NCI-H128 (cell line): ENCODE results near the gene VIL1.

ENCODE experiments used
- DNase-seq: peaks from one replicate; lab custom pipeline; 2025; ENCODE audit not compliant: unreplicated experiment; lab: John Stamatoyannopoulos, UW

The VIL1 gene

GRCh38 chr2:218435003-218435982 is 16.4 kb downstream of the VIL1 start:
- DNase-seq = no peak

GRCh38 chr2:218436992-218437391 is 18.1 kb downstream of the VIL1 start:
- no peak for DNase-seq

- DNase-seq = no peak
Measured at GRCh38 chr2:218437969-218438368, 19.0 kb downstream of the VIL1 start.

GRCh38 chr2:218438596-218438995 is 19.7 kb downstream of the VIL1 start:
- no peak for DNase-seq

GRCh38 chr2:218444692-218445357 is 25.9 kb downstream of the VIL1 start:
- no peak for DNase-seq

GRCh38 chr2:218445602-218446001 is 26.7 kb downstream of the VIL1 start:
- no peak for DNase-seq

GRCh38 chr2:218446547-218446946 is 27.6 kb downstream of the VIL1 start:
- no peak for DNase-seq

- no peak for DNase-seq
Measured at GRCh38 chr2:218447072-218447471, 28.1 kb downstream of the VIL1 start.

- DNase-seq = no peak
Measured at GRCh38 chr2:218448934-218449333, 30.0 kb downstream of the VIL1 start.

- no peak for DNase-seq
Measured at GRCh38 chr2:218452079-218452478, 33.2 kb downstream of the VIL1 start.

GRCh38 chr2:218456849-218457248 is 37.9 kb downstream of the VIL1 start:
- DNase-seq = no peak

GRCh38 chr2:218458598-218458997 is 39.7 kb downstream of the VIL1 start:
- no peak for DNase-seq

- DNase-seq = no peak
Measured at GRCh38 chr2:218465987-218466633, 47.2 kb downstream of the VIL1 start.

GRCh38 chr2:218470448-218470847 is 51.5 kb downstream of the VIL1 start:
- DNase-seq = no peak

GRCh38 chr2:218471036-218471435 is 52.1 kb downstream of the VIL1 start:
- no peak for DNase-seq

- DNase-seq = no peak
Measured at GRCh38 chr2:218471982-218472381, 53.1 kb downstream of the VIL1 start.

GRCh38 chr2:218472988-218473387 is 54.1 kb downstream of the VIL1 start:
- no peak for DNase-seq

GRCh38 chr2:218474527-218474926 is 55.6 kb downstream of the VIL1 start:
- no peak for DNase-seq

- DNase-seq = no peak
Measured at GRCh38 chr2:218476676-218477075, 57.8 kb downstream of the VIL1 start.

GRCh38 chr2:218477247-218477646 is 58.3 kb downstream of the VIL1 start:
- DNase-seq = no peak

- DNase-seq = no peak
Measured at GRCh38 chr2:218478544-218478943, 59.6 kb downstream of the VIL1 start.

GRCh38 chr2:218479595-218479994 is 60.7 kb downstream of the VIL1 start:
- no peak for DNase-seq
